RWPE1 (cell line): ENCODE data around the gene LRGUK.

Source experiments
- CTCF ChIA-PET: fragments of 350-600 bp; sonication (Branson Sonifier 250); formaldehyde crosslinking; extraction: SDS; loops from one replicate; lab custom pipeline; 2021; lab: Yijun Ruan, JAX
- POLR2A ChIA-PET: fragments of 400-600 bp; formaldehyde crosslinking; extraction: SDS; loops from one replicate; lab custom pipeline; 2020; ENCODE audit warnings: antibody characterized with exemption; ENCODE audit not compliant: low non-redundant PET; lab: Yijun Ruan, JAX
- DNase-seq: peaks from one replicate; pipeline ENCODE4 v3.0.0; 2012; ENCODE audit warnings: low spot score
- H3K27ac ChIP-seq: fragments of 450-650 bp; 2 replicates; pipeline ENCODE4 v1.5.1; 2017
- CTCF ChIP-seq: fragments of 450-650 bp; conservative IDR thresholded peaks from 2 replicates; pipeline ENCODE4 v1.5.1; 2017; ENCODE audit warnings: low read depth, mild to moderate bottlenecking

LRGUK gene

GRCh38 chr7:134101716-134102115 lies 25.4 kb upstream of the LRGUK start:
- DNase-seq = no peak
- TF ChIP-seq CTCF = no peak
- H3K27ac ChIP-seq = no peak overlapping the region
- CTCF ChIA-PET = no interaction called here
- POLR2A ChIA-PET = no interaction called here

DNA sequence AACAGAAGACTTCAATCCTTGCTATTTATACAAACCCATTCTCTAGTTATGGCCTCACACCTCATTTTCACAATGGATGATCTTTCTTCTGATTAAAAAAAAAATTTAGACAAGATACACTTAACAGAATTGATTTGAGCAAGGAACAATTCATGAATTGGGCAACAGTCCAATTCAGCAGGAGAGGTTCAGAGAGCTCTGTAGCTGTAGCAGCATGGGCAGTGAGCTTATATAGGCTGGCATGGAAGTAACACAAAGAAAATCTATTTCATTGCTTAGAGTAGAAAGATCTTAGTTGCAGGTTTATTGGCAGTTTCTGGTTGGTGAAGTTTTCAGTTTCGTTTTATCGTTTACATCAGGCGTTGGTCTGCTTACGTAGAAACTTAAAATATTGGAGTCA lies 23.0 kb upstream of the LRGUK start:
- DNase-seq = no peak
- TF ChIP-seq CTCF = no peak
- no peak overlapping the region for H3K27ac ChIP-seq
- ChIA-PET POLR2A (no interaction called here), CTCF (interaction anchor here (0.7 kb wide), 1 partner anchor 763 kb away, joined by 3 read pairs; no protein-coding TSS in a partner anchor)

GRCh38 chr7:134105841-134106240 lies 21.3 kb upstream of the LRGUK start:
- no peak for TF ChIP-seq CTCF
- ChIA-PET POLR2A (no interaction called here), CTCF (no interaction called here)
- no peak overlapping the region for H3K27ac ChIP-seq
- no peak for DNase-seq

DNA sequence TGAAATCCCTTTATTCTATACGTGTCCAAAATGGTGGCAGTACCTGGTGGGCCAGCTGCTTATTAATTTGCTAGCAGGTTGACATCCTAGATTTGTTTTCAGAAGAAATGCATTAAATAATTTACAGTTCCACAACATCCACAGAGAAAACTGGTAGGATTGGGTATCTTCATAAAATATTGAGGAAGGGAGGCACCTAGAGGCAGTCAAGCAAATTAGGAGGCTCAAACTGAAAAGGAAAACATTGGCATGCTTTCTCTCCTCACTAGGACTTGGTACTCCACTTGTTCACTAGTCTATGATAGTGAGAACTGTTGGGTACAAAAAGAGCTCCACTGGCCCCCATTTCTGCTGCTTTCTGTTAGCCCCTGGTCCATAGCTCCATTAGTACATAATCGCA lies 18.3 kb upstream of the LRGUK start:
- CTCF ChIA-PET = interaction anchor here (0.7 to 0.9 kb wide), 2 partner anchors 294 to 1326 kb away, joined by 3 to 4 read pairs; no protein-coding TSS in a partner anchor
- TF ChIP-seq CTCF = no peak
- POLR2A ChIA-PET = no interaction called here

GRCh38 chr7:134113655-134114054 lies 13.5 kb upstream of the LRGUK start:
- no peak overlapping the region for H3K27ac ChIP-seq
- CTCF ChIA-PET = no interaction called here
- TF ChIP-seq CTCF = no peak
- no peak for DNase-seq
- POLR2A ChIA-PET = no interaction called here

More for the DNA sequence above, 18.3 kb upstream of the LRGUK start:
- no peak overlapping the region for H3K27ac ChIP-seq
- DNase-seq = no peak

DNA sequence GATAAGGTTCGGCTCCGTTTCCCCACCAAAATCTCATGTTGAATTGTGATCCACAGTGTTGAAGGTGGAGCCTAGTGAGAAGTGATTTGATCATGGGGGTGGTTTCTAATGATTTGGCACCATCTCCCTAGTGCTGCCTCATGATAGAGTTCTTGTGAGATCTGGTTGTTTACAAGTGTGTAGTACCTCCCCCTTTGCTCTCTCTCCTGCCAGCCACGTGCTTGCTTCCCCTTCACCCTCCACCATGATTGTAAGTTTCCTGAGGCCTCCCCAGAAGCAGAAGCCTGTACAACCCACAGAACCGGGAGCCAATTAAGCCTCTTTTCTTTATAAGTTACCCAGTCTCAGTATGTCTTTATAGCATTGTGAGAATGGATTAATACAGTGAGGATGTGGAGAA lies 12.1 kb upstream of the LRGUK start:
- CTCF ChIA-PET = no interaction called here
- no peak for TF ChIP-seq CTCF

More for the DNA sequence above, 12.1 kb upstream of the LRGUK start:
- POLR2A ChIA-PET = no interaction called here
- H3K27ac ChIP-seq = no peak overlapping the region
- no peak for DNase-seq
